Activated naive CD4-positive, alpha-beta T cell treated with anti-CD3 and anti-CD28 coated beads, Interleukin-2, amount 10 ng/mL, durations not matched to agents 5 hours and 36 hours (primary cell): ENCODE data around the gene ERFE. TPM values are rescaled to one million over a fixed set of nuclear protein-coding genes. Genes with fewer than 3 reads are reported as not detected.

Experiments used
- total RNA-seq, 2 experiments: library from RNA; stranded (reverse); gene quantifications; one replicate each; pipeline ENCODE4 v1.2.3, GENCODE V29; 2021

ERFE gene, protein sequence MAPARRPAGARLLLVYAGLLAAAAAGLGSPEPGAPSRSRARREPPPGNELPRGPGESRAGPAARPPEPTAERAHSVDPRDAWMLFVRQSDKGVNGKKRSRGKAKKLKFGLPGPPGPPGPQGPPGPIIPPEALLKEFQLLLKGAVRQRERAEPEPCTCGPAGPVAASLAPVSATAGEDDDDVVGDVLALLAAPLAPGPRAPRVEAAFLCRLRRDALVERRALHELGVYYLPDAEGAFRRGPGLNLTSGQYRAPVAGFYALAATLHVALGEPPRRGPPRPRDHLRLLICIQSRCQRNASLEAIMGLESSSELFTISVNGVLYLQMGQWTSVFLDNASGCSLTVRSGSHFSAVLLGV
- under 1 TPM; 0.10 to 0.29 TPM for total RNA-seq

DNA sequence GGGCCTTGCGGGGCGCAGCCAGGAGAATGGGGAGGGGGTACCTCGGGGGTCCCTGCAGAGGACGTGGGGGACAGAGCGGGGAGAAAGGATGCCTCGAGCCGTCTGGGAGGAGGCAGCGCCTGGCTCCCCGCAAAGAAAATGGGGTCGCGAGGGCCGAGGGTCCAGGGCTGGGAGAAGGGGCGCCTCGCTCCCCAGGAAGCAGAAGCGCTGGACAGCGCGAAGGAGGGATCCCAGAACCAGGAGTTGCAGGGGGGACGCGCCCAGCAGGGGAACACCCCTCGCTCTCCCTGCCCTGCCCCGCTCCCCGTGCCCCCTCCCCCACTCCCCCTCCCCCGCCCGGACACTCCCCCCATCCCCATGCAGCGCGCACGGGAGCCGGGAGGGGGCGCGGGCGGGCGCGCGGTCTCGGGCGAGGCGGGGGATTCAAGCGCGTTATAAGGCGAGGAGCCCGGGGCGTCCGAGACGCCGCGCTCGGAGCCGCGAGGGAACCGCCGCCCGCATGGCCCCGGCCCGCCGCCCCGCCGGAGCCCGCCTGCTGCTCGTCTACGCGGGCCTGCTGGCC lies at the start of gene ERFE:
TSS of gene ERFE (plus strand) at position 462 of the 562 bp plus-strand sequence. CDS start at position 500, 38 bp downstream.

DNA sequence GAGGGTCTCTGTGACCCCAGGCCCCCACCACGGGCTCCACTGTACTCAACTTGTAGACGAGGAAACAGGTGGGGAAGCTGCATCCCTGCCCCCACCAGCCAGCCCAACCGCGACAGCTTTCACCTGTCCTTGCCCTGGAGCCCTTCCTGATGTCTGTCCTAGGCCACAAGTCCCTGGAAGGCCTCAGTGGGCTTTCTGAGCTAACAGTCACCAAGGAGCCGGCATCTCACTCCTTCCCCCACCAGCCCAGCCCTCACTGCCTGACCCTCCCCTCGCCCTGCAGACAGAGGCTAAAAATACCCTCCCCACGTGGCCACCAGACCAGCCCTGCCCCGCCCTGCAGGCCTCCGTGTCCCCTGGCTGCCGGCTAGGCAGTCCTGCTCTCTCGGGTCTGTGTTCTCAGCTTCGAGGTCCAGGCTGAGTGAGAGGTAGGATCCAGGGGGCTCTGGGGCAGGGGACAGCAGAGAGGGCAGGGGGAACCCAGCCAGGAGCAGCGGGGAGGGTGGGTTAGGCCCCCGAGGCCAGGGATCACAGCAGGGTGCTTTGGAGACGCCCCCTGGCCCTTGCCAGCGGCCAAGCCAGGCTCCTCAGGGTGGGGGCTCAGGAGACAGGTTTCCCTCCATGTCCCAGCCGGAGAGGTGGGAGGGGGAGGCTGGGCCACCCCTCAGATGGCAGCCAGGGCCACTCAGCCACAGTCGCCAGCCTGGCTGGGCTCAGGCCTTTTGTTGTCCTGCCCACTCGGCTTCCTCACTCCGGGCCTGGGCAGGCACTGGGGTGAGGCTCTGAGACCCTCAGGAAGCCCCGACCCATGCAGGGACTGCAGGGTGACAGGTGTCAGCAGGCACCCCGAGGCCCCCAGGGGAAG lies 20.2 kb upstream of the ERFE start, which contains the start of gene KLHL30:
TSS of gene KLHL30 (plus strand) at position 338 of the 865 bp plus-strand sequence. CDS start 2,087 bp downstream, outside the sequence.

DNA sequence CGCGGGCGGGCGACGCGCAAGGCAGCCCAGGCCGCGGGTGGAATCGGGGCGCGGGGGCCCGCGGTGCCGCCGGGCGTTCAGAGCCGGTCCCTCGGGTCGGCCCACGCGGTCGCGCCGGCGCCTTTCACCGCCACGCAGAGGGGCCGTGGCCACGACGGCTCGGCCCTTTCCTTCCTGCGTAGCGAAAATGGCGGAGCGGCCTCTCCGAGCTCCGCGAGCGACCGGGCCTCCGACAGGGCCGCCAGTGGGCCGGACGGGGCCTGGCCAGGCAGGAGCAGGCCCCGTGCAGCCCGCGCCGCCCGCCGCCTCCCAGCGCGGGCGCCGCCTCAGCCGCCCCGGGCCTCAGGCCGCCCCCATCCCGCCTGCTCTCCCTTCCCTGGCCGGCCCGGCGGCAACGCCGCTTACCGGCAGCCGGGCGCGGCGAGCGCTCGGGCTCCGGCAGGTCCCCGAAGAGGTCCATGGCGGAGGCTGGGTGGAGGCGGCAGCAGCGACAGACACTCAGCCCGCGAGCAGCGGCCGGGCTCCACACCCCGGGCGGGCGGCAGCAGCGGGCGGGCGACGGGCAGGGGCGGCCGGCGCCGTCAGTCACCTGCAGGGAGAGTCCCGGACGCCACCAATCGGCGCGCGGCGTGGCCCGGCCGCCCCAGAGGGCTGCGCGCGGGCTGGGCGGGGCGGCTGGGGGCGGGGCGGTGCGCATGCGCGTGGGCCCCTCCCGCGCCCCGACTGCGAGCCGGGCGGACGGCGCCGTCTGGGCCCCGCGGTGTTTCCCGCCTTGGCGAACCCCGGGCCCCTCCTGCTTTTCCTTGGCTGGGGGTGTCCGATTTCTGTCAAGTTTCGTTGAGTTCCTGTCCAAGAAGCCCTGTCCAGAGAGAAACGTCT lies 44.6 kb downstream of the ERFE start, which contains the start of gene ILKAP:
TSS of gene ILKAP (minus strand) at position 602 of the 879 bp plus-strand sequence. CDS start at position 460, 142 bp downstream.

Other genes with a start within 250 kb of the ERFE start
- gene UBE2F, start 192.0 kb upstream of the ERFE start, total RNA-seq = 10 to 100 TPM; 93.4 to 94.1 TPM
- 10 to 100 TPM; 23.4 to 25.3 TPM for gene SCLY, start 98.0 kb upstream of the ERFE start, total RNA-seq
- under 1 TPM; 0.05 to 0.10 TPM for gene ESPNL, start 58.6 kb upstream of the ERFE start, total RNA-seq
- not detected for gene KLHL30, start 20.3 kb upstream of the ERFE start, total RNA-seq
- gene ILKAP, start 44.7 kb downstream of the ERFE start, total RNA-seq = 10 to 100 TPM; 55.5 to 57.0 TPM
- gene HES6, start 81.1 kb downstream of the ERFE start, total RNA-seq = 1 to 10 TPM; 5.7 to 6.8 TPM
- gene PER2, start 129.6 kb downstream of the ERFE start, total RNA-seq = 10 to 100 TPM; 14.1 TPM
- 1 to 10 TPM; 8.4 to 9.5 TPM for gene TRAF3IP1, start 161.5 kb downstream of the ERFE start, total RNA-seq